ENCODE data around the gene PPFIA1.

- TF ChIP-seq CTCF (IDR thresholded peaks at IDR 0.05) (no peak), POLR2AphosphoS5 (IDR thresholded peaks at IDR 0.05) (no peak), EP300 (IDR thresholded peaks at IDR 0.05) (no peak)
Measured at GRCh38 chr11:70233034-70233433, 37.5 kb upstream of the PPFIA1 start.

Measured in sigmoid colon (tissue), 4 donors.